Adrenal gland (tissue), 5 donors: Measurements from ENCODE around the gene SHISA8.

ENCODE experiments used
- POLR2A ChIP-seq, 2 donors: fragments of 450-650 bp; IDR thresholded peaks; one replicate each; pipeline ENCODE4 v1.6.1; 2017; ENCODE audit warnings: antibody characterized with exemption in 2 of 2, mild to moderate bottlenecking in 2 of 2, moderate library complexity in 1 of 2
- TF ChIP-seq, protein P1 (sequence below), 6 experiments: fragments of 450-650 bp in 4 of 6; fragments of 200-600 bp in 2 of 6; sonication (generic) in 1 of 6; IDR thresholded peaks; 1 replicate in 5 of 6; 2 replicates in 1 of 6; pipeline versions ENCODE4 v1.5.1 to v1.8.0; 2016 to 2021; ENCODE audit warnings: antibody characterized with exemption in 6 of 6, mild to moderate bottlenecking in 2 of 6, moderate library complexity in 1 of 6
- donor health status: DM: no; HTN: no; CAD: no.

DNA sequence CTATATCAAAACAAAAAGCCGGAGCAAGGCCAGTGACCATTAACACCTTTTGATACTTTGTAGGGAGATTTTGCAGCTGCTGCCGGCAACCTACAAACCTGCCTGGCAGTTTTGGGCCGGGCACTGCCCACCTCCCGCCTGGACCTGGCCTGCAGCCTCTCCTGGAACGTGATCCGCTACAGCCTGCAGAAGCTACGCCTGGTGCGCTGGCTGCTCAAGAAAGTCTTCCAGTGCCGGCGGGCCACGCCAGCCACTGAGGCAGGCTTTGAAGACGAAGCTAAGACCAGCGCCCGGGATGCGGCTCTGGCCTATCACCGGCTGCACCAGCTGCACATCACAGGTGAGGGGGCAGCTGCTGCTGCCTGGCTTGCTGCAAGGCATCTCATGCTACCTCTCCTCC, 34.2 kb downstream of the SHISA8 start:
- TF ChIP-seq, protein P1, sequence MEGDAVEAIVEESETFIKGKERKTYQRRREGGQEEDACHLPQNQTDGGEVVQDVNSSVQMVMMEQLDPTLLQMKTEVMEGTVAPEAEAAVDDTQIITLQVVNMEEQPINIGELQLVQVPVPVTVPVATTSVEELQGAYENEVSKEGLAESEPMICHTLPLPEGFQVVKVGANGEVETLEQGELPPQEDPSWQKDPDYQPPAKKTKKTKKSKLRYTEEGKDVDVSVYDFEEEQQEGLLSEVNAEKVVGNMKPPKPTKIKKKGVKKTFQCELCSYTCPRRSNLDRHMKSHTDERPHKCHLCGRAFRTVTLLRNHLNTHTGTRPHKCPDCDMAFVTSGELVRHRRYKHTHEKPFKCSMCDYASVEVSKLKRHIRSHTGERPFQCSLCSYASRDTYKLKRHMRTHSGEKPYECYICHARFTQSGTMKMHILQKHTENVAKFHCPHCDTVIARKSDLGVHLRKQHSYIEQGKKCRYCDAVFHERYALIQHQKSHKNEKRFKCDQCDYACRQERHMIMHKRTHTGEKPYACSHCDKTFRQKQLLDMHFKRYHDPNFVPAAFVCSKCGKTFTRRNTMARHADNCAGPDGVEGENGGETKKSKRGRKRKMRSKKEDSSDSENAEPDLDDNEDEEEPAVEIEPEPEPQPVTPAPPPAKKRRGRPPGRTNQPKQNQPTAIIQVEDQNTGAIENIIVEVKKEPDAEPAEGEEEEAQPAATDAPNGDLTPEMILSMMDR (IDR thresholded peaks at IDR 0.05) = no peak
- no peak for TF ChIP-seq POLR2A (IDR thresholded peaks at IDR 0.05)
